NCI-H345 treated with DMSO at 0.1 percent for 48 hours (cell line): ENCODE results near the gene H3-3A.
A peak's percentile ranks its signal among the peaks of the same experiment; 100 is the strongest.

Experiments used
- DNase-seq: peaks from one replicate; lab custom pipeline; 2025; ENCODE audit not compliant: unreplicated experiment; lab: John Stamatoyannopoulos, UW

H3-3A gene

GRCh38 chr1:226062558-226063223, at the start of gene H3-3A:
Gene H3-3A (plus strand): TSS chr1:226062716. CDS start chr1:226064352, 1,636 bp downstream.
- DNase-seq = peak; percentile 85

- no peak for DNase-seq
These were observed 45.4 kb upstream of the H3-3A start for GRCh38 chr1:226017070-226017469.

- no peak for DNase-seq
These were observed 42.9 kb upstream of the H3-3A start for GRCh38 chr1:226019572-226019971.

- DNase-seq = no peak
These were observed 41.1 kb upstream of the H3-3A start for GRCh38 chr1:226021401-226021800.

- DNase-seq = no peak
These were observed 40.7 kb upstream of the H3-3A start for GRCh38 chr1:226021801-226022200.

GRCh38 chr1:226023735-226024134, 38.8 kb upstream of the H3-3A start:
- no peak for DNase-seq

- no peak for DNase-seq
These were observed 35.7 kb upstream of the H3-3A start for GRCh38 chr1:226026833-226027232.

GRCh38 chr1:226027538-226028217, 34.8 kb upstream of the H3-3A start:
- no peak for DNase-seq

GRCh38 chr1:226029093-226029496, 33.4 kb upstream of the H3-3A start:
- DNase-seq = no peak

- DNase-seq = no peak
These were observed 32.8 kb upstream of the H3-3A start for GRCh38 chr1:226029568-226030225.

- DNase-seq = no peak
These were observed 28.9 kb upstream of the H3-3A start for GRCh38 chr1:226033582-226033981.

- DNase-seq = no peak
These were observed 28.5 kb upstream of the H3-3A start for GRCh38 chr1:226033991-226034390.

GRCh38 chr1:226034482-226034881, 28.0 kb upstream of the H3-3A start:
- DNase-seq = no peak

GRCh38 chr1:226035915-226036314, 26.6 kb upstream of the H3-3A start:
- no peak for DNase-seq

GRCh38 chr1:226038661-226039060, 23.9 kb upstream of the H3-3A start:
- no peak for DNase-seq

GRCh38 chr1:226041419-226041818, 21.1 kb upstream of the H3-3A start:
- no peak for DNase-seq

GRCh38 chr1:226044514-226045101, 17.9 kb upstream of the H3-3A start:
- no peak for DNase-seq

GRCh38 chr1:226046240-226046639, 16.3 kb upstream of the H3-3A start:
- no peak for DNase-seq

- DNase-seq = no peak
These were observed 15.0 kb upstream of the H3-3A start for GRCh38 chr1:226047495-226047894.

GRCh38 chr1:226048886-226049285, 13.6 kb upstream of the H3-3A start:
- DNase-seq = no peak

GRCh38 chr1:226050133-226050532, 12.4 kb upstream of the H3-3A start:
- DNase-seq = no peak

GRCh38 chr1:226051365-226051764, 11.2 kb upstream of the H3-3A start:
- DNase-seq = no peak
